Lower leg skin (tissue), 3 donors: Measurements from ENCODE around the gene CNTN3.

Source experiments
- POLR2A ChIP-seq, 2 donors: fragments of 450-650 bp; IDR thresholded peaks; one replicate each; pipeline ENCODE4 v1.6.1; 2016 to 2017; ENCODE audit warnings: antibody characterized with exemption in 2 of 2, mild to moderate bottlenecking in 1 of 2, moderate library complexity in 1 of 2
- TF ChIP-seq, protein P1 (sequence below), 3 donors: fragments of 450-650 bp; IDR thresholded peaks; one replicate each; pipeline ENCODE4 v1.5.1; 2016; ENCODE audit warnings: antibody characterized with exemption in 3 of 3, mild to moderate bottlenecking in 3 of 3, moderate library complexity in 2 of 3

DNA sequence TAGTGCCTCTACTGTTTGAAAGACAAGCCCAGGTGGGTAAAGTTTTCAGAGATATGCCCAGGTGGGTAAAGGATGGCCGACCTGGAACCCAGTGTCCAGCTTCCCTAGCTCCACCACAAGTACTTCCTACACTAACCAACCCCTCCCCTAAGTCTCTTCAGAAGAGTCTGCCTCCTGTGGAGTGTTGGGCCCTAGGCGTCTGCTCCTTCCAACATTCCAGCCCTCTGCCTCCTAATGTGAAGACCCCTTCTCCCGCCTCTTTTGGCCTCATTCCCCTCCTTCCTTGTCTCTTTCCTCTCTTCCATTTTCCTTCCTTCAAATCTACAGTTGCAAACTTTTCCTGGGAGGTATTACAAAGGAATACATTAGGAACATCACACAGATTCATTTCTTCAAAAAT lies 38.6 kb downstream of the CNTN3 start:
- TF ChIP-seq, protein P1, sequence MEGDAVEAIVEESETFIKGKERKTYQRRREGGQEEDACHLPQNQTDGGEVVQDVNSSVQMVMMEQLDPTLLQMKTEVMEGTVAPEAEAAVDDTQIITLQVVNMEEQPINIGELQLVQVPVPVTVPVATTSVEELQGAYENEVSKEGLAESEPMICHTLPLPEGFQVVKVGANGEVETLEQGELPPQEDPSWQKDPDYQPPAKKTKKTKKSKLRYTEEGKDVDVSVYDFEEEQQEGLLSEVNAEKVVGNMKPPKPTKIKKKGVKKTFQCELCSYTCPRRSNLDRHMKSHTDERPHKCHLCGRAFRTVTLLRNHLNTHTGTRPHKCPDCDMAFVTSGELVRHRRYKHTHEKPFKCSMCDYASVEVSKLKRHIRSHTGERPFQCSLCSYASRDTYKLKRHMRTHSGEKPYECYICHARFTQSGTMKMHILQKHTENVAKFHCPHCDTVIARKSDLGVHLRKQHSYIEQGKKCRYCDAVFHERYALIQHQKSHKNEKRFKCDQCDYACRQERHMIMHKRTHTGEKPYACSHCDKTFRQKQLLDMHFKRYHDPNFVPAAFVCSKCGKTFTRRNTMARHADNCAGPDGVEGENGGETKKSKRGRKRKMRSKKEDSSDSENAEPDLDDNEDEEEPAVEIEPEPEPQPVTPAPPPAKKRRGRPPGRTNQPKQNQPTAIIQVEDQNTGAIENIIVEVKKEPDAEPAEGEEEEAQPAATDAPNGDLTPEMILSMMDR (IDR thresholded peaks at IDR 0.05) = no peak
- TF ChIP-seq POLR2A (IDR thresholded peaks at IDR 0.05) = no peak
